Smooth muscle cell (in vitro differentiated cells): Measurements from ENCODE around the gene CATSPER3. TPM values are rescaled to one million over a fixed set of nuclear protein-coding genes. Genes with fewer than 3 reads are reported as not detected.
"Not testable (repeated sequence)": the region's sequence is repeated elsewhere in the genome, so short reads cannot be mapped to it uniquely, and the experiment has no call there.

ENCODE experiments used
- DNase-seq: peaks from one replicate; lab custom pipeline; 2025; ENCODE audit not compliant: unreplicated experiment; lab: John Stamatoyannopoulos, UW
- H2AFZ ChIP-seq: fragments of 200-600 bp; sonication (generic); 2 replicates; pipeline ENCODE4 v1.6.0; 2016; ENCODE audit warnings: antibody characterized with exemption, low read depth, mild to moderate bottlenecking
- H3F3A ChIP-seq: fragments of 200-600 bp; sonication (generic); 2 replicates; pipeline ENCODE4 v1.6.0; 2017; ENCODE audit warnings: antibody characterized with exemption, low read depth
- H3K27ac ChIP-seq: fragments of 200-600 bp; sonication (generic); 2 replicates; pipeline ENCODE4 v1.5.1; 2016; ENCODE audit warnings: low read depth, mild to moderate bottlenecking
- H3K27me3 ChIP-seq: fragments of 200-600 bp; sonication (generic); 2 replicates; pipeline ENCODE4 v1.6.1; 2016; ENCODE audit warnings: low read depth, mild to moderate bottlenecking
- H3K36me3 ChIP-seq: fragments of 200-600 bp; sonication (generic); 2 replicates; pipeline ENCODE4 v1.5.1; 2016; ENCODE audit warnings: low read depth
- H3K4me1 ChIP-seq: fragments of 200-600 bp; sonication (generic); 2 replicates; pipeline ENCODE4 v1.5.1; 2016; ENCODE audit warnings: low read depth
- H3K4me2 ChIP-seq: fragments of 200-600 bp; sonication (generic); 2 replicates; pipeline ENCODE4 v1.6.0; 2016; ENCODE audit warnings: mild to moderate bottlenecking
- H3K4me3 ChIP-seq: fragments of 200-600 bp; sonication (generic); 2 replicates; pipeline ENCODE4 v1.5.1; 2016; ENCODE audit warnings: mild to moderate bottlenecking
- H3K79me2 ChIP-seq: fragments of 200-600 bp; sonication (generic); 2 replicates; pipeline ENCODE4 v1.6.0; 2016; ENCODE audit warnings: low read depth, mild to moderate bottlenecking
- H3K9ac ChIP-seq: fragments of 200-600 bp; sonication (generic); 2 replicates; pipeline ENCODE4 v1.6.0; 2016; ENCODE audit warnings: low read depth
- H3K9me3 ChIP-seq: fragments of 200-600 bp; sonication (generic); replicated peaks from 2 replicates; pipeline ENCODE4 v1.5.1; 2016; ENCODE audit warnings: low read depth
- H4K20me1 ChIP-seq: fragments of 200-600 bp; sonication (generic); 2 replicates; pipeline ENCODE4 v1.6.0; 2016; ENCODE audit warnings: low read depth
- WGBS: methylation state at CpG from one replicate; pipeline ENCODE4 v1.1.7; 2016; ENCODE audit warnings: low lambda C conversion rate; 5-methylcytosine and 5-hydroxymethylcytosine counted together
- polyA plus RNA-seq: library from polyadenylated mRNA; unstranded; fragments of >200 nt; fragmentation: Nextera tagmentation; extraction: Ambion mirVana; gene quantifications from 2 replicates; pipeline ENCODE4 v1.2.1, GENCODE V29; 2016
- total RNA-seq: library from RNA; depleted of rRNA; stranded (reverse); fragments of >200 nt; gene quantifications from 2 replicates; pipeline ENCODE4 v1.2.3, GENCODE V29; 2014
- TF ChIP-seq, protein P1 (sequence below): fragments of 200-600 bp; sonication (generic); IDR thresholded peaks from 2 replicates; pipeline ENCODE4 v1.5.1; 2017; ENCODE audit warnings: borderline replicate concordance, mild to moderate bottlenecking, antibody characterized with exemption; ENCODE audit not compliant: insufficient read depth, poor library complexity, severe bottlenecking

Gene CATSPER3
- total and polyA plus RNA-seq, 2 experiments from 2014 or later: not detected

DNA sequence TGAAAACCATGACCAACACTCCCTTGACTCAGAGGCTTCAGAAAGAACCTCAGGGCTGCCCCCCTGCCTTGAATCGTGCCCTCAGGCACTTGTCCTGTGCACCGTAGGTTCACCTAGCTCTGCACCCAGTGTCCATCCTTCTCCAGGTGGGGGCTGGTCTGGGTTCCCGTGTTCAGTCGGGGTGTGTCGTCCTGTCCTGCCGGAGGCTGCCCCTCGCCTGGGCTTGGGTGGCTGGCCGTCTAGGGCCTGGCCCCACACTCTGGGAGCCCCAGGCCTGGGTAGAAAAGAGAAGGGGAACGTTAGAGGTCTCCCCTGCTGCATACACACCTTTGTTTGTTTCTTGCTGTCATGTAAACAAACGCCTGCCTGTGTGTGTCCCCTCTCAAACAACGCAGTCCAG, 29.3 kb downstream of the CATSPER3 start:
- WGBS: 84% methylated on average over 11 of the region's 11 CpGs
- H3K9ac ChIP-seq: no peak overlapping the region
- no peaks in the 10 kb centered on the region for H3K27me3 ChIP-seq
- H3K27ac ChIP-seq: no peak overlapping the region
- no peaks in the 10 kb centered on the region for H4K20me1 ChIP-seq
- no peak for DNase-seq
- H2AFZ ChIP-seq: no peak overlapping the region
- no peaks in the 10 kb centered on the region for H3K9me3 ChIP-seq
- H3K4me3 ChIP-seq: no peak overlapping the region
- H3K4me1 ChIP-seq: no peaks in the 10 kb centered on the region
- H3F3A ChIP-seq: no peaks in the 10 kb centered on the region
- H3K4me2 ChIP-seq: no peak overlapping the region
- TF ChIP-seq, protein P1, sequence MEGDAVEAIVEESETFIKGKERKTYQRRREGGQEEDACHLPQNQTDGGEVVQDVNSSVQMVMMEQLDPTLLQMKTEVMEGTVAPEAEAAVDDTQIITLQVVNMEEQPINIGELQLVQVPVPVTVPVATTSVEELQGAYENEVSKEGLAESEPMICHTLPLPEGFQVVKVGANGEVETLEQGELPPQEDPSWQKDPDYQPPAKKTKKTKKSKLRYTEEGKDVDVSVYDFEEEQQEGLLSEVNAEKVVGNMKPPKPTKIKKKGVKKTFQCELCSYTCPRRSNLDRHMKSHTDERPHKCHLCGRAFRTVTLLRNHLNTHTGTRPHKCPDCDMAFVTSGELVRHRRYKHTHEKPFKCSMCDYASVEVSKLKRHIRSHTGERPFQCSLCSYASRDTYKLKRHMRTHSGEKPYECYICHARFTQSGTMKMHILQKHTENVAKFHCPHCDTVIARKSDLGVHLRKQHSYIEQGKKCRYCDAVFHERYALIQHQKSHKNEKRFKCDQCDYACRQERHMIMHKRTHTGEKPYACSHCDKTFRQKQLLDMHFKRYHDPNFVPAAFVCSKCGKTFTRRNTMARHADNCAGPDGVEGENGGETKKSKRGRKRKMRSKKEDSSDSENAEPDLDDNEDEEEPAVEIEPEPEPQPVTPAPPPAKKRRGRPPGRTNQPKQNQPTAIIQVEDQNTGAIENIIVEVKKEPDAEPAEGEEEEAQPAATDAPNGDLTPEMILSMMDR: no peak
- no peaks in the 10 kb centered on the region for H3K36me3 ChIP-seq
- no peaks in the 10 kb centered on the region for H3K79me2 ChIP-seq

DNA sequence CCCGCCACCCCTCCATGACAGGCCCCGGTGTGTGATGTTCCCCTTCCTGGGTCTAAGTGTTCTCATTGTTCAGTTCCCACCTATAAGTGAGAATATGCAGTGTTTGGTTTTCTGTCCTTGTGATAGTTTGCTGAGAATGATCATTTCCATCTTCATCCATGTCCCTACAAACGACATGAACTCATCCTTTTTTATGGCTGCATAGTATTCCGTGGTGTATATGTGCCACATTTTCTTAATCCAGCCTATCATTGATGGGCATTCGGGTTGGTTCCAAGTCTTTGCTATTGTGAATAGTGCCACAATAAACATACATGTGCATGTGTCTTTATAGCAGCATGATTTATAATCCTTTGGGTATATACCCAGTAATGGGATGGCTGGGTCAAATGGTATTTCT, 30.4 kb downstream of the CATSPER3 start:
- H3K79me2 ChIP-seq, H3K4me3 ChIP-seq, H3K9ac ChIP-seq, DNase-seq, H2AFZ ChIP-seq, H3F3A ChIP-seq, H3K27me3 ChIP-seq, H3K4me2 ChIP-seq, H3K36me3 ChIP-seq, H3K27ac ChIP-seq, H3K9me3 ChIP-seq, H3K4me1 ChIP-seq, H4K20me1 ChIP-seq: not testable (repeated sequence)
- WGBS: 96% methylated on average over 5 of the region's 5 CpGs

- H3F3A ChIP-seq: no peaks in the 10 kb centered on the region
- H3K9ac ChIP-seq: no peak overlapping the region
- H3K36me3 ChIP-seq: no peaks in the 10 kb centered on the region
- no peak overlapping the region for H3K27ac ChIP-seq
- H3K4me1 ChIP-seq: no peaks in the 10 kb centered on the region
- H3K4me3 ChIP-seq: no peak overlapping the region
- H3K9me3 ChIP-seq: no peaks in the 10 kb centered on the region
- WGBS: 90% methylated on average over 3 of the region's 3 CpGs
- TF ChIP-seq, protein P1: no peak
- no peak for DNase-seq
- no peaks in the 10 kb centered on the region for H4K20me1 ChIP-seq
- no peaks in the 10 kb centered on the region for H3K79me2 ChIP-seq
- no peak overlapping the region for H2AFZ ChIP-seq
- H3K27me3 ChIP-seq: no peaks in the 10 kb centered on the region
- H3K4me2 ChIP-seq: no peak overlapping the region
Observed at GRCh38 chr5:135004376-135004775, 36.7 kb downstream of the CATSPER3 start.

GRCh38 chr5:135005076-135005475, 37.4 kb downstream of the CATSPER3 start:
- WGBS: 98% methylated on average over 3 of the region's 3 CpGs
- TF ChIP-seq, protein P1: no peak

More at GRCh38 chr5:135005076-135005475, 37.4 kb downstream of the CATSPER3 start:
- no peak overlapping the region for H3K9ac ChIP-seq
- H3K4me1 ChIP-seq: no peaks in the 10 kb centered on the region
- DNase-seq: no peak
- no peaks in the 10 kb centered on the region for H4K20me1 ChIP-seq
- H3K27ac ChIP-seq: no peak overlapping the region
- H2AFZ ChIP-seq: no peak overlapping the region
- H3K9me3 ChIP-seq: no peaks in the 10 kb centered on the region
- no peaks in the 10 kb centered on the region for H3F3A ChIP-seq
- no peak overlapping the region for H3K4me2 ChIP-seq
- no peaks in the 10 kb centered on the region for H3K27me3 ChIP-seq
- H3K4me3 ChIP-seq: no peak overlapping the region
- H3K36me3 ChIP-seq: no peaks in the 10 kb centered on the region
- H3K79me2 ChIP-seq: no peaks in the 10 kb centered on the region
